Transverse colon (tissue), 4 donors: ENCODE measurements around the gene TOX2.

Experiments
- CTCF ChIP-seq, 5 experiments: fragments of 200-600 bp in 3 of 5; fragments of 450-650 bp in 2 of 5; sonication (generic) in 3 of 5; IDR thresholded peaks; 1 replicate in 2 of 5; 2 replicates in 3 of 5; pipeline ENCODE4 v1.5.1; 2016 to 2017; ENCODE audit warnings: antibody characterized with exemption in 5 of 5, inconsistent platforms in 3 of 5, mild to moderate bottlenecking in 2 of 5, moderate library complexity in 1 of 5
- POLR2AphosphoS5 ChIP-seq, 3 donors: sonication (generic); formaldehyde crosslinking; IDR thresholded peaks; one replicate each; pipeline ENCODE4 v1.6.1; 2016; ENCODE audit warnings: antibody characterized with exemption in 3 of 3

- TF ChIP-seq POLR2AphosphoS5 (IDR thresholded peaks at IDR 0.05) (no peak), CTCF (IDR thresholded peaks at IDR 0.05) (no peak)
Observed at GRCh38 chr20:44034451-44034850, 119.8 kb downstream of the TOX2 start.
